Pulmonary artery endothelial cell (primary cell): Measurements from ENCODE around the gene TRIM34. TPM values are rescaled to one million over a fixed set of nuclear protein-coding genes. Genes with fewer than 3 reads are reported as not detected.
"Not testable (repeated sequence)": the region's sequence is repeated elsewhere in the genome, so short reads cannot be mapped to it uniquely, and the experiment has no call there.

Experiments used
- DNase-seq: peaks from one replicate; pipeline ENCODE4 v3.0.0-alpha.2; 2011; ENCODE audit warnings: low read depth, low spot score
- total RNA-seq: library from RNA; depleted of rRNA; stranded (reverse); fragments of >200 nt; gene quantifications from 2 replicates; pipeline ENCODE4 v1.2.3, GENCODE V29; 2014

Gene TRIM34
- total RNA-seq, 1 donor from 2014 or later, result 11.3 TPM

- DNase-seq, result no peak
Measured at GRCh38 chr11:5621580-5621979, 3.2 kb upstream of the TRIM34 start.

- no peak for DNase-seq
Measured at GRCh38 chr11:5622802-5623201, 2.0 kb upstream of the TRIM34 start.

- DNase-seq, result no peak
Measured at GRCh38 chr11:5625281-5625680, 480 bp downstream of the TRIM34 start.

GRCh38 chr11:5626196-5626595 lies 1.4 kb downstream of the TRIM34 start:
- DNase-seq, result no peak

GRCh38 chr11:5631417-5631816 lies 6.6 kb downstream of the TRIM34 start:
- DNase-seq, result no peak

GRCh38 chr11:5631969-5632635 lies 7.3 kb downstream of the TRIM34 start:
- no peak for DNase-seq

GRCh38 chr11:5639953-5640352 lies 15.2 kb downstream of the TRIM34 start:
- no peak for DNase-seq

GRCh38 chr11:5643585-5643984 lies 18.8 kb downstream of the TRIM34 start:
- DNase-seq, result no peak

GRCh38 chr11:5646139-5646538 lies 21.3 kb downstream of the TRIM34 start:
- no peak for DNase-seq

- DNase-seq, result no peak
Measured at GRCh38 chr11:5655474-5655873, 30.7 kb downstream of the TRIM34 start.

- DNase-seq, result not testable (repeated sequence)
Measured at GRCh38 chr11:5656956-5657355, 32.2 kb downstream of the TRIM34 start.

- DNase-seq, result no peak
Measured at GRCh38 chr11:5658318-5658717, 33.5 kb downstream of the TRIM34 start.

- no peak for DNase-seq
Measured at GRCh38 chr11:5663511-5663910, 38.7 kb downstream of the TRIM34 start.

- no peak for DNase-seq
Measured at GRCh38 chr11:5665051-5665570, 40.3 kb downstream of the TRIM34 start.

GRCh38 chr11:5665746-5666401 lies 41.1 kb downstream of the TRIM34 start:
- DNase-seq, result no peak

- no peak for DNase-seq
Measured at GRCh38 chr11:5666402-5666793, 41.6 kb downstream of the TRIM34 start.

GRCh38 chr11:5671831-5672230 lies 47.0 kb downstream of the TRIM34 start:
- DNase-seq, result no peak

GRCh38 chr11:5674391-5674790 lies 49.6 kb downstream of the TRIM34 start:
- DNase-seq, result no peak

- no peak for DNase-seq
Measured at GRCh38 chr11:5679811-5680210, 55.0 kb downstream of the TRIM34 start.

GRCh38 chr11:5682890-5683441 lies 58.2 kb downstream of the TRIM34 start:
- DNase-seq, result not testable (repeated sequence)

- not testable (repeated sequence) for DNase-seq
Measured at GRCh38 chr11:5683620-5684019, 58.8 kb downstream of the TRIM34 start.

GRCh38 chr11:5684036-5684645 lies 59.3 kb downstream of the TRIM34 start:
- no peak for DNase-seq
